Measurements from ENCODE around the gene CPA2.
"Not testable (repeated sequence)": the region's sequence is repeated elsewhere in the genome, so short reads cannot be mapped to it uniquely, and the experiment has no call there.

The CPA2 gene

GRCh38 chr7:130304878-130305277 is 38.2 kb downstream of the CPA2 start:
- Histone ChIP-seq H3K27ac (no peak overlapping the region), H3K27me3 (replicated peaks) (no peaks in the 10 kb centered on the region), H3K4me3 (ENCODE audit: low read depth, low read length) (no peak overlapping the region), H3K36me3 (replicated peaks) (peaks cover 47% of the 10 kb centered on the region)
- in situ Hi-C loops (cut with HindIII; ENCODE audit: low pct_ligation_motif_present, low sequenced_read_pairs): no loop called here
- TF ChIP-seq CTCF (IDR thresholded peaks at IDR 0.05; ENCODE audit: low read depth, low read length, missing control alignments): no peak
- DNase-seq: no peak

GRCh38 chr7:130305433-130306042 is 38.9 kb downstream of the CPA2 start:
- Histone ChIP-seq H3K36me3 (replicated peaks) (peaks cover 48% of the 10 kb centered on the region), H3K4me3 (ENCODE audit: low read depth, low read length) (no peak overlapping the region), H3K27me3 (replicated peaks) (no peaks in the 10 kb centered on the region), H3K27ac (no peak overlapping the region)
- in situ Hi-C loops (cut with HindIII; ENCODE audit: low pct_ligation_motif_present, low sequenced_read_pairs): no loop called here
- no peak for DNase-seq
- TF ChIP-seq CTCF (IDR thresholded peaks at IDR 0.05; ENCODE audit: low read depth, low read length, missing control alignments): no peak

GRCh38 chr7:130309986-130310385 is 43.3 kb downstream of the CPA2 start:
- Histone ChIP-seq H3K4me3 (ENCODE audit: low read depth, low read length) (no peak overlapping the region), H3K36me3 (replicated peaks) (peaks cover 45% of the 10 kb centered on the region), H3K27ac (no peak overlapping the region), H3K27me3 (replicated peaks) (no peaks in the 10 kb centered on the region)
- no peak for TF ChIP-seq CTCF (IDR thresholded peaks at IDR 0.05; ENCODE audit: low read depth, low read length, missing control alignments)
- in situ Hi-C loops (cut with HindIII; ENCODE audit: low pct_ligation_motif_present, low sequenced_read_pairs): no loop called here
- no peak for DNase-seq

GRCh38 chr7:130314305-130314704 is 47.6 kb downstream of the CPA2 start:
- H3K36me3 ChIP-seq (replicated peaks): peaks cover 38% of the 10 kb centered on the region

GRCh38 chr7:130319541-130319940 is 52.9 kb downstream of the CPA2 start:
- no peak for DNase-seq
- no peak for TF ChIP-seq CTCF (IDR thresholded peaks at IDR 0.05; ENCODE audit: low read depth, low read length, missing control alignments)
- Histone ChIP-seq H3K36me3 (replicated peaks) (peaks cover 30% of the 10 kb centered on the region), H3K4me3 (ENCODE audit: low read depth, low read length) (no peak overlapping the region), H3K27ac (no peak overlapping the region), H3K27me3 (replicated peaks) (no peaks in the 10 kb centered on the region)
- in situ Hi-C loops (cut with HindIII; ENCODE audit: low pct_ligation_motif_present, low sequenced_read_pairs): no loop called here

More at GRCh38 chr7:130314305-130314704, 47.6 kb downstream of the CPA2 start:
- DNase-seq: no peak
- Histone ChIP-seq H3K27ac (no peak overlapping the region), H3K4me3 (ENCODE audit: low read depth, low read length) (no peak overlapping the region), H3K27me3 (replicated peaks) (no peaks in the 10 kb centered on the region)
- no peak for TF ChIP-seq CTCF (IDR thresholded peaks at IDR 0.05; ENCODE audit: low read depth, low read length, missing control alignments)
- in situ Hi-C loops (cut with HindIII; ENCODE audit: low pct_ligation_motif_present, low sequenced_read_pairs): no loop called here

- H3K27me3 ChIP-seq (replicated peaks); in situ Hi-C loops (cut with HindIII; ENCODE audit: low pct_ligation_motif_present, low sequenced_read_pairs); H3K27ac ChIP-seq; H3K4me3 ChIP-seq (ENCODE audit: low read depth, low read length): not testable (repeated sequence)
- peaks cover 30% of the 10 kb centered on the region for H3K36me3 ChIP-seq (replicated peaks)
- DNase-seq: peak; percentile 37
These were observed 55.0 kb downstream of the CPA2 start for GRCh38 chr7:130321542-130322229.

All from brain microvascular endothelial cell (primary cell).